ENCODE measurements around the gene MRTFA.

MRTFA gene

GRCh38 chr22:40493441-40493840 is 143.1 kb downstream of the MRTFA start:
- no peak overlapping the region for H3K27ac ChIP-seq
- no peak for TF ChIP-seq CTCF (conservative IDR thresholded peaks at IDR 0.05)
- no peak for TF ChIP-seq ZFX (IDR thresholded peaks at IDR 0.05)

DNA sequence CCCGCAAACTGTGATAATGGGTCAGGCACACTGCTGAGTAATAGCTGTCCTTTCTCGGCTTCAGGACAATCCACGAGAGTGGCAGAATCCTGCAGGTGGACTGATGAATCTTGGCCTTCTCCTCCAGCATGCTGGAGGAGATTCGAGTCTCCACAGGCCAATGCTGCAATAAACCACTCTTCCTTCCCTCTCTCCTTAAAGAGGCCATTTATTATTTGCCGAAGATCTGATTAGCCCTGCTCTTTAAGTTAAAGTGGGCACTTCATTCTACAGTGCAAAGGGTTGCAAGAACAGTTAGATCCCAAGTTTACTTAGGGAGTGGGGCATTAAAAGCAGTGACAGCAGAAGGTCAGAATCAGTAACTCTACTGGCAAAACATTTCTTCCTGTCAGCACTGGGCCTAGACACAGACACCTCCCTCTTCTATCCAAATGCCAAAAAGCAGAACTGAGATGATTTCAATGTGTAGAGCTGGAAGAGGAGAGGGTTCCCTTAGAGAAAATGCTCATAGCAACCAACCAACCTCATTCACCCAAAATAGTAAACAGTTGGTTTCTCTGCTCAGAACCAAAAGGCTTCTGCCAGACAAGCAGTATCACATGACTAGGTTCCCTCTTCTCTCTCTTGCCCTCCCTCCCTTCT is 144.4 kb downstream of the MRTFA start:
- TF ChIP-seq CTCF (conservative IDR thresholded peaks at IDR 0.05), result no peak
- TF ChIP-seq ZFX (IDR thresholded peaks at IDR 0.05), result no peak
- no peak overlapping the region for H3K27ac ChIP-seq

GRCh38 chr22:40487663-40488249 is 148.8 kb downstream of the MRTFA start:
- no peak overlapping the region for H3K27ac ChIP-seq
- peak; percentile 93 for TF ChIP-seq CTCF (conservative IDR thresholded peaks at IDR 0.05)
- TF ChIP-seq ZFX (IDR thresholded peaks at IDR 0.05), result no peak

- no peak overlapping the region for H3K27ac ChIP-seq
- no peak for TF ChIP-seq CTCF (conservative IDR thresholded peaks at IDR 0.05)
- TF ChIP-seq ZFX (IDR thresholded peaks at IDR 0.05), result no peak
Measured at GRCh38 chr22:40486962-40487602, 149.4 kb downstream of the MRTFA start.

DNA sequence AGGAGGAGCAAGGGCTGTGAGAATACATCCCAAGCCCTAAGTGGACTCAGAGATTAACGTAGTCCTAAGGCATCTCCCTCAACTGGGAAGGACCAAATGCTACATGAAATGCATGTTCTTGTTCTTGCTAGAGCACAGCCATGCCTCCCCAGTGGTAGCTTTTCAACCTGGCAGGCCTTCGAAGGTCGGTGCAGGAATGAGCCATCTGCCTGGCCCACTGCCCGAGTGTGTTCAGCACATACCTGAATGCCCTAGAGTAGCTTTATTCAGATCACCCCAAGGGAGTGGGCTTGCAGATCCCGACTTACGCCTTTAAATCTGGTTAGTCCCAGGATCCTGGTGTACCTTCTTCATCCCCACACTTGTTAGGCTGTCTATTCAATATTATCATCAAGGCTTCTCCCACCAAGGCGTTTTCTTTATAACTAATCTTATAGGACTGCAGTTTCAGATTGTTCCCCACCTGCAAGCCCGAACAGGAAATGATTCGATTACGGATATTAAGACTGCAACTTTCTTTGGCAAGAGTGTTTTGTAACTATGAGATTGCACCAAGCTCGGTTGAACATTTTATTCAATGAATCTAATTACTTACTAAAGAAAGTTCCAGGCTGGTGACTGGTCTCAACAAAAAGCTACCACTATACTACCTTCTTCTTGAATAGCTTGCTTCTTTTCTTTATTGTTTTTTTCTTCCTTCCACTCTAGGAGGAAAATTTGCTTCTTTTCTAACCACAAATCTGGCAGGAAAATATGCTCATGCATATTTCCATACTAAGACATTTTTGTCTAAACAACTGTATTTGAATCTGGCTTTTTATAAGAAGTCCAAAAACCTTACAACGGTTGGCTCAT is 150.5 kb downstream of the MRTFA start:
- TF ChIP-seq ZFX (IDR thresholded peaks at IDR 0.05), result no peak
- no peak for TF ChIP-seq CTCF (conservative IDR thresholded peaks at IDR 0.05)
- no peak overlapping the region for H3K27ac ChIP-seq

GRCh38 chr22:40484906-40485669 is 151.4 kb downstream of the MRTFA start:
- no peak overlapping the region for H3K27ac ChIP-seq

GRCh38 chr22:40482886-40483285 is 153.6 kb downstream of the MRTFA start:
- TF ChIP-seq CTCF (conservative IDR thresholded peaks at IDR 0.05), result no peak
- no peak for TF ChIP-seq ZFX (IDR thresholded peaks at IDR 0.05)
- H3K27ac ChIP-seq, result no peak overlapping the region

More at GRCh38 chr22:40484906-40485669, 151.4 kb downstream of the MRTFA start:
- no peak for TF ChIP-seq ZFX (IDR thresholded peaks at IDR 0.05)
